Endothelial cell of umbilical vein (primary cell): ENCODE data around the gene FHDC1. TPM values are rescaled to one million over a fixed set of nuclear protein-coding genes. Genes with fewer than 3 reads are reported as not detected.

Experiments
- polyA plus RNA-seq, 4 experiments: library from polyadenylated mRNA; depleted of rRNA in 3 of 4; stranded (reverse) in 3 of 4; unstranded in 1 of 4; fragments of >200 nt; gene quantifications; 2 replicates each; pipeline versions ENCODE4 v1.2.1 to v1.2.3, GENCODE V29; 2011 to 2012; ENCODE audit warnings: missing spikeins in 1 of 4
- total RNA-seq: library from RNA; stranded (reverse); gene quantifications from 2 replicates; pipeline ENCODE4 v1.2.3, GENCODE V29; 2021

The FHDC1 gene
- total and polyA plus RNA-seq, 2 donors (not counting 3 experiments of a cell fraction or from before 2014, with no cell fraction given) = 0.03 to 0.18 TPM

Other genes starting within 250 kb of the FHDC1 start
- 0.14 and 0.18 TPM in 2 replicates for gene TIGD4, start 156.6 kb upstream of the FHDC1 start, total RNA-seq
- 0.03 TPM in 1 of 2 replicates, not detected in the other for gene TIGD4, start 156.6 kb upstream of the FHDC1 start, polyA plus RNA-seq
- gene ARFIP1, start 156.4 kb upstream of the FHDC1 start, total RNA-seq = 24.2 and 24.6 TPM in 2 replicates
- gene ARFIP1, start 156.4 kb upstream of the FHDC1 start, polyA plus RNA-seq = 7.1 and 10.0 TPM in 2 replicates